Coronary artery (tissue), 2 donors: Measurements from ENCODE around the gene MYL5.
A peak's percentile ranks its signal among the peaks of the same experiment; 100 is the strongest.

Source experiments
- DNase-seq: peaks from one replicate; pipeline ENCODE4 v3.0.0-alpha.2; 2017; ENCODE audit warnings: low spot score
- H3K27ac ChIP-seq, 2 donors: fragments of 200-600 bp; sonication (generic); one replicate each; pipeline ENCODE4 v1.5.1; 2016 to 2019
- H3K4me3 ChIP-seq: fragments of 200-600 bp; sonication (generic); 2 replicates; pipeline ENCODE4 v1.5.1; 2016; ENCODE audit warnings: mild to moderate bottlenecking, moderate library complexity
- CTCF ChIP-seq: fragments of 200-600 bp; sonication (generic); IDR thresholded peaks from one replicate; pipeline ENCODE4 v1.5.1; 2019; ENCODE audit warnings: antibody characterized with exemption

MYL5 gene

GRCh38 chr4:650951-651883, 23.1 kb upstream of the MYL5 start:
- DNase-seq, result no peak
- Histone ChIP-seq H3K27ac (no peak overlapping the region), H3K4me3 (peak overlapping the region; percentile 36)
- TF ChIP-seq CTCF, result no peak

- DNase-seq, result no peak
- TF ChIP-seq CTCF, result no peak
- H3K27ac ChIP-seq, result no peak overlapping the region
- no peak overlapping the region for H3K4me3 ChIP-seq
These were observed 22.3 kb upstream of the MYL5 start for GRCh38 chr4:651884-652642.

GRCh38 chr4:653080-653821, 21.1 kb upstream of the MYL5 start:
- H3K4me3 ChIP-seq, result no peak overlapping the region
- no peak for DNase-seq
- no peak for TF ChIP-seq CTCF
- H3K27ac ChIP-seq, result no peak overlapping the region

GRCh38 chr4:653831-654502, 20.4 kb upstream of the MYL5 start:
- H3K4me3 ChIP-seq, result no peak overlapping the region
- no peak for TF ChIP-seq CTCF
- no peak overlapping the region for H3K27ac ChIP-seq
- DNase-seq, result no peak

GRCh38 chr4:654503-654845, 19.9 kb upstream of the MYL5 start:
- TF ChIP-seq CTCF, result no peak
- no peak overlapping the region for H3K27ac ChIP-seq
- H3K4me3 ChIP-seq, result no peak overlapping the region
- DNase-seq, result no peak

- H3K4me3 ChIP-seq, result no peak overlapping the region
- no peak for DNase-seq
- no peak for TF ChIP-seq CTCF
- H3K27ac ChIP-seq, result no peak overlapping the region
These were observed 19.4 kb upstream of the MYL5 start for GRCh38 chr4:654871-655463.
